ENCODE measurements around the gene LRRC47. TPM values are rescaled to one million over a fixed set of nuclear protein-coding genes. Genes with fewer than 3 reads are reported as not detected.
A peak's percentile ranks its signal among the peaks of the same experiment; 100 is the strongest.

Gene LRRC47
- total RNA-seq, 1 donor from 2014 or later, result 57.9 TPM

DNA sequence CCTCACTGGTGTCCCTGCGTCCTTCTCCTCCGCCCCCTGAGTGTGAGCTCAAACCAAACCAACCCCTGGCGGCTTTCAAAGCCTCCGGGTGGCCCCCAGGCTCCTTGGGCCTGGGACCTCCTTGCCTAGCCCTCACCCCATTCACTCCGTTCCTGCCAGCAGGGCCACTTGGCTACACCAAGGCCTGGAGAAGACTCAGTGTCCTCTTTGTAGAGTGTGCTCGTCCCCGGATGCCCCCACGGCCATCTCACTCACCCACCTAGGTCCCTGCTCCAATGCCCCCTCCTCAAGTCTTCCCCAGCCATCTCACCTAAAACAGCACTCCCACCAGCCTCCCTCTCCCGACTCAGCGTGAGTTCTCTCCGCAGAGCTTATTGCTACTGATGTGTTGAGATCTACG, 51.2 kb downstream of the LRRC47 start:
- no peaks in the 10 kb centered on the region for H3K9me3 Mint-ChIP-seq
- no peak for DNase-seq (ENCODE audit: low read depth, low spot score)
- no peak overlapping the region for H3K27ac Mint-ChIP-seq (ENCODE audit: unreplicated experiment)
- H3K4me3 Mint-ChIP-seq, result peak overlapping the region; percentile 89
- TF ChIP-seq, protein P1, sequence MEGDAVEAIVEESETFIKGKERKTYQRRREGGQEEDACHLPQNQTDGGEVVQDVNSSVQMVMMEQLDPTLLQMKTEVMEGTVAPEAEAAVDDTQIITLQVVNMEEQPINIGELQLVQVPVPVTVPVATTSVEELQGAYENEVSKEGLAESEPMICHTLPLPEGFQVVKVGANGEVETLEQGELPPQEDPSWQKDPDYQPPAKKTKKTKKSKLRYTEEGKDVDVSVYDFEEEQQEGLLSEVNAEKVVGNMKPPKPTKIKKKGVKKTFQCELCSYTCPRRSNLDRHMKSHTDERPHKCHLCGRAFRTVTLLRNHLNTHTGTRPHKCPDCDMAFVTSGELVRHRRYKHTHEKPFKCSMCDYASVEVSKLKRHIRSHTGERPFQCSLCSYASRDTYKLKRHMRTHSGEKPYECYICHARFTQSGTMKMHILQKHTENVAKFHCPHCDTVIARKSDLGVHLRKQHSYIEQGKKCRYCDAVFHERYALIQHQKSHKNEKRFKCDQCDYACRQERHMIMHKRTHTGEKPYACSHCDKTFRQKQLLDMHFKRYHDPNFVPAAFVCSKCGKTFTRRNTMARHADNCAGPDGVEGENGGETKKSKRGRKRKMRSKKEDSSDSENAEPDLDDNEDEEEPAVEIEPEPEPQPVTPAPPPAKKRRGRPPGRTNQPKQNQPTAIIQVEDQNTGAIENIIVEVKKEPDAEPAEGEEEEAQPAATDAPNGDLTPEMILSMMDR (conservative IDR thresholded peaks at IDR 0.05), result no peak
- H3K36me3 Mint-ChIP-seq (ENCODE audit: low read depth), result no peaks in the 10 kb centered on the region
- H3K27me3 Mint-ChIP-seq (ENCODE audit: low read depth), result peaks cover 16% of the 10 kb centered on the region
- peaks cover 21% of the 10 kb centered on the region for H3K4me1 Mint-ChIP-seq

DNA sequence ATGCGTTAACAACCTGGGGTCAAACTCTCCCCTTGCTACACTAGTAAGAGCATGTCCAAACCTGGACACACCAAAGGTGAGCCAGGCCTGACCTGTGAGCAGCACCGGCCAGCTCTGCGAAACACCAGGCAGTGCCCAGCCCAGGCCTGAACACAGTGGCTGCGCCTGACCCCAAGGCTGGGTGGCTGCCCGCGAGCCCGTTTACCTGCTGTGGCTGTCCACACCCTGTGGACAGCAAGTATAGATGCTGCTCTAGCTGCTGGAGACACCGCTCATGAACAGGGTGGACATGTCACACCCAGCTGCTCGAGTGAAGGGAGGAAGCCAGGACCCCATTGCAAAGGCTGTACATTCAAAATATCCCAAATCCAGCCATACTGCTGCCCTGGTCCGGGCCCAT, 51.7 kb downstream of the LRRC47 start:
- TF ChIP-seq, protein P1 (conservative IDR thresholded peaks at IDR 0.05), result no peak
- H3K27me3 Mint-ChIP-seq (ENCODE audit: low read depth), result peaks cover 14% of the 10 kb centered on the region
- peaks cover 21% of the 10 kb centered on the region for H3K4me1 Mint-ChIP-seq
- no peak overlapping the region for H3K4me3 Mint-ChIP-seq
- H3K36me3 Mint-ChIP-seq (ENCODE audit: low read depth), result no peaks in the 10 kb centered on the region
- H3K27ac Mint-ChIP-seq (ENCODE audit: unreplicated experiment), result no peak overlapping the region
- no peaks in the 10 kb centered on the region for H3K9me3 Mint-ChIP-seq
- no peak for DNase-seq (ENCODE audit: low read depth, low spot score)

DNA sequence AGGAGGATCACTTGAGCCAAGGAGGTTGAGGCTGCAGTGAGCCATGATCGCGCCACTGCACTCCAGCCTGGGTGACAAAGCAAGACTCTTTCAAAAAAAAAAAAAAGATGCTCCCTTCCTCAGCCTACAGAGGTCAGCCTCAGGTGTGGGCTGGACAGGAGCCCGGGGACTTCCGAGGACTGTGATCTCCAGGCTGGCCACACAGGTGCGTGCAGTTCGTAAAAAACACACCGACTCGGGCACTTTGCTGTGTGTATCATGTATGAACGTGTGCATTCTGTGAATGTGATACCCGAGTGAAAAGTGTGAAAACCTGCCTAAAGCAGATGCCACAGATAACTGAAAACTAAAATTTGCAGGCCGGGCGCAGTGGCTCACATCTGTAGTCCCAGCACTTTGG, 52.5 kb downstream of the LRRC47 start:
- Mint-ChIP-seq H3K27ac (ENCODE audit: unreplicated experiment) (no peak overlapping the region), H3K4me3 (no peak overlapping the region), H3K4me1 (peaks cover 21% of the 10 kb centered on the region), H3K36me3 (ENCODE audit: low read depth) (no peaks in the 10 kb centered on the region), H3K9me3 (no peaks in the 10 kb centered on the region), H3K27me3 (ENCODE audit: low read depth) (peaks cover 6% of the 10 kb centered on the region)
- TF ChIP-seq, protein P1 (conservative IDR thresholded peaks at IDR 0.05), result no peak
- no peak for DNase-seq (ENCODE audit: low read depth, low spot score)

- DNase-seq (ENCODE audit: low read depth, low spot score), result no peak
- Mint-ChIP-seq H3K36me3 (ENCODE audit: low read depth) (no peaks in the 10 kb centered on the region), H3K4me1 (peaks cover 21% of the 10 kb centered on the region), H3K9me3 (no peaks in the 10 kb centered on the region), H3K27me3 (ENCODE audit: low read depth) (peaks cover 3% of the 10 kb centered on the region), H3K27ac (ENCODE audit: unreplicated experiment) (no peak overlapping the region), H3K4me3 (peak overlapping the region; percentile 29)
- TF ChIP-seq, protein P1 (conservative IDR thresholded peaks at IDR 0.05), result no peak
These were observed 52.9 kb downstream of the LRRC47 start for GRCh38 chr1:3743421-3743820.

- Mint-ChIP-seq H3K4me1 (peaks cover 21% of the 10 kb centered on the region), H3K27ac (ENCODE audit: unreplicated experiment) (no peak overlapping the region), H3K9me3 (no peaks in the 10 kb centered on the region), H3K4me3 (peak overlapping the region; percentile 29), H3K36me3 (ENCODE audit: low read depth) (no peaks in the 10 kb centered on the region), H3K27me3 (ENCODE audit: low read depth) (no peaks in the 10 kb centered on the region)
- TF ChIP-seq, protein P1 (conservative IDR thresholded peaks at IDR 0.05), result no peak
- DNase-seq (ENCODE audit: low read depth, low spot score), result no peak
These were observed 53.6 kb downstream of the LRRC47 start for GRCh38 chr1:3742439-3743298.

Measured in neural crest cell (in vitro differentiated cells).